Endothelial cell of umbilical vein (primary cell): ENCODE measurements around the gene ALS2.

ENCODE experiments used
- EZH2 ChIP-seq: IDR thresholded peaks from 2 replicates; pipeline ENCODE4 v1.6.1; 2012; ENCODE audit warnings: borderline replicate concordance, low read depth, mild to moderate bottlenecking, moderate library complexity, low read length, inconsistent platforms; ENCODE audit not compliant: severe bottlenecking
- POLR2A ChIP-seq: IDR thresholded peaks from 2 replicates; pipeline ENCODE4 v1.6.1; 2012; ENCODE audit warnings: low read depth, mild to moderate bottlenecking, control low read depth, low read length
- POLR2AphosphoS5 ChIP-seq: IDR thresholded peaks from 2 replicates; pipeline ENCODE4 v1.6.1; 2012; ENCODE audit warnings: low read depth, mild to moderate bottlenecking, control low read depth, low read length, moderate library complexity; ENCODE audit not compliant: insufficient read depth
- TF ChIP-seq, protein P1 (sequence below), 2 donors: IDR thresholded peaks; 1 replicate in 1 of 2; 2 replicates in 1 of 2; pipeline ENCODE4 v1.5.1; 2011; ENCODE audit warnings: low read length in 2 of 2, mild to moderate bottlenecking in 2 of 2, moderate library complexity in 2 of 2, control low read depth in 1 of 2, inconsistent platforms in 1 of 2, low read depth in 1 of 2; ENCODE audit not compliant: insufficient read depth in 1 of 2; ENCODE audit errors: extremely low read depth in 1 of 2
- TF ChIP-seq, protein P2 (sequence below): IDR thresholded peaks from 2 replicates; pipeline ENCODE4 v1.6.1; 2011; ENCODE audit not compliant: insufficient read depth, insufficient read length

DNA sequence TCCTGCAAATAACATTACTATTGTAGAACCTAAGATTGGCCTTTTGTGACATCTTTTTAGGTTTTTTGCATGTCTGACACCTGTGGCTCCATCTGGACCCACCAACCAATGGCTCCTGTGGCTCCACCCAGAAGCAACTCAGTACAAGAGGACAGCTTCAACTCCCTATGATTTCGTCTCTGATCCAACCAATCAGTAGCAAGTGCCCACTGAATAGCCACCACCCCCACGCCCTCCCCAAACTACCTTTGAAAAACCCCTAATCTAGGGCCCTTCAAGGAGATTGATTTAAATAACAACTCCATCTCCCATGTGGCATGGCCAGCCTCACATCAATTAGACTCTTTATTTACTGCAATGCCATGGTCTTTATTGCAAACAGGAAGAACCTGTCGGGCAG is 105.9 kb downstream of the ALS2 start:
- TF ChIP-seq POLR2AphosphoS5 (no peak), EZH2 (no peak), POLR2A (no peak)
- TF ChIP-seq, protein P1, sequence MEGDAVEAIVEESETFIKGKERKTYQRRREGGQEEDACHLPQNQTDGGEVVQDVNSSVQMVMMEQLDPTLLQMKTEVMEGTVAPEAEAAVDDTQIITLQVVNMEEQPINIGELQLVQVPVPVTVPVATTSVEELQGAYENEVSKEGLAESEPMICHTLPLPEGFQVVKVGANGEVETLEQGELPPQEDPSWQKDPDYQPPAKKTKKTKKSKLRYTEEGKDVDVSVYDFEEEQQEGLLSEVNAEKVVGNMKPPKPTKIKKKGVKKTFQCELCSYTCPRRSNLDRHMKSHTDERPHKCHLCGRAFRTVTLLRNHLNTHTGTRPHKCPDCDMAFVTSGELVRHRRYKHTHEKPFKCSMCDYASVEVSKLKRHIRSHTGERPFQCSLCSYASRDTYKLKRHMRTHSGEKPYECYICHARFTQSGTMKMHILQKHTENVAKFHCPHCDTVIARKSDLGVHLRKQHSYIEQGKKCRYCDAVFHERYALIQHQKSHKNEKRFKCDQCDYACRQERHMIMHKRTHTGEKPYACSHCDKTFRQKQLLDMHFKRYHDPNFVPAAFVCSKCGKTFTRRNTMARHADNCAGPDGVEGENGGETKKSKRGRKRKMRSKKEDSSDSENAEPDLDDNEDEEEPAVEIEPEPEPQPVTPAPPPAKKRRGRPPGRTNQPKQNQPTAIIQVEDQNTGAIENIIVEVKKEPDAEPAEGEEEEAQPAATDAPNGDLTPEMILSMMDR (IDR thresholded peaks at IDR 0.05; ENCODE audit: extremely low read depth in 1 of 2, insufficient read depth in 1 of 2, low read depth in 1 of 2, low read length in 2 of 2), result no peak
- TF ChIP-seq, protein P2, sequence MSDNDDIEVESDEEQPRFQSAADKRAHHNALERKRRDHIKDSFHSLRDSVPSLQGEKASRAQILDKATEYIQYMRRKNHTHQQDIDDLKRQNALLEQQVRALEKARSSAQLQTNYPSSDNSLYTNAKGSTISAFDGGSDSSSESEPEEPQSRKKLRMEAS, result no peak
